GM23338 (cell line): ENCODE data around the gene TCF7L2. TPM values are rescaled to one million over a fixed set of nuclear protein-coding genes. Genes with fewer than 3 reads are reported as not detected.

Experiments
- ATAC-seq: fragments of 200-7000 bp; cut with Tn5 transposase; 3 replicates; pipeline ENCODE4 v1.9.1; 2020
- DNase-seq: peaks from one replicate; pipeline ENCODE4 v3.0.0-alpha.2; 2015; ENCODE audit warnings: low spot score
- H2AFZ ChIP-seq: fragments of 200-600 bp; sonication (generic); 2 replicates; pipeline ENCODE4 v1.8.0; 2016; ENCODE audit warnings: antibody characterized with exemption, mild to moderate bottlenecking, moderate library complexity
- H3F3A ChIP-seq: fragments of 200-600 bp; sonication (generic); replicated peaks from 2 replicates; pipeline ENCODE4 v1.8.0; 2017; ENCODE audit warnings: antibody characterized with exemption, mixed run types, low read depth
- H3K27ac ChIP-seq: fragments of 200-600 bp; sonication (generic); 2 replicates; pipeline ENCODE4 v1.6.1; 2016; ENCODE audit warnings: low read depth
- H3K27me3 ChIP-seq: fragments of 200-600 bp; sonication (generic); 2 replicates; pipeline ENCODE4 v1.8.0; 2016; ENCODE audit warnings: mild to moderate bottlenecking, mixed run types, moderate library complexity; ENCODE audit not compliant: insufficient read depth
- H3K36me3 ChIP-seq: fragments of 200-600 bp; sonication (generic); 2 replicates; pipeline ENCODE4 v1.8.0; 2016; ENCODE audit warnings: mild to moderate bottlenecking; ENCODE audit not compliant: insufficient read depth
- H3K4me1 ChIP-seq: fragments of 200-600 bp; sonication (generic); 2 replicates; pipeline ENCODE4 v1.8.0; 2016; ENCODE audit warnings: mild to moderate bottlenecking, moderate library complexity; ENCODE audit not compliant: insufficient read depth
- H3K4me2 ChIP-seq: fragments of 200-600 bp; sonication (generic); 2 replicates; pipeline ENCODE4 v1.7.1; 2017; ENCODE audit warnings: mixed run types
- H3K4me3 ChIP-seq: fragments of 200-600 bp; sonication (generic); 2 replicates; pipeline ENCODE4 v1.6.1; 2016; ENCODE audit warnings: mixed run types
- H3K79me2 ChIP-seq: fragments of 200-600 bp; sonication (generic); replicated peaks from 2 replicates; pipeline ENCODE4 v1.8.0; 2017; ENCODE audit warnings: mild to moderate bottlenecking; ENCODE audit not compliant: insufficient read depth
- H3K9me2 ChIP-seq: fragments of 200-600 bp; sonication (generic); 2 replicates; pipeline ENCODE4 v1.8.0; 2017; ENCODE audit not compliant: insufficient read depth
- H4K20me1 ChIP-seq: fragments of 200-600 bp; sonication (generic); replicated peaks from 2 replicates; pipeline ENCODE4 v1.8.0; 2017; ENCODE audit warnings: mild to moderate bottlenecking; ENCODE audit not compliant: insufficient read depth
- H3K27ac Mint-ChIP-seq: 2 replicates; pipeline ENCODE4 v1.8.0; 2020; ENCODE audit warnings: inconsistent platforms, mild to moderate bottlenecking, moderate library complexity, mixed read lengths
- H3K27me3 Mint-ChIP-seq: 3 replicates; pipeline ENCODE4 v1.8.0; 2022; ENCODE audit warnings: low read depth, mild to moderate bottlenecking, moderate library complexity, mixed read lengths, inconsistent platforms; ENCODE audit not compliant: insufficient read depth, poor library complexity
- H3K36me3 Mint-ChIP-seq: 3 replicates; pipeline ENCODE4 v1.8.0; 2021; ENCODE audit warnings: low read depth, mild to moderate bottlenecking, inconsistent platforms, moderate library complexity, mixed read lengths
- H3K4me1 Mint-ChIP-seq: 3 replicates; pipeline ENCODE4 v1.8.0; 2020; ENCODE audit warnings: mild to moderate bottlenecking, inconsistent platforms, mixed read lengths
- H3K4me3 Mint-ChIP-seq: 3 replicates; pipeline ENCODE4 v1.8.0; 2021; ENCODE audit warnings: moderate library complexity, mild to moderate bottlenecking, inconsistent platforms, mixed read lengths
- H3K9me3 Mint-ChIP-seq: 3 replicates; pipeline ENCODE4 v1.8.0; 2020; ENCODE audit warnings: moderate library complexity, mild to moderate bottlenecking, inconsistent platforms, mixed read lengths
- CREB1 ChIP-seq: fragments of 250-450 bp; sonication (Bioruptor Pico); IDR thresholded peaks from 2 replicates; pipeline ENCODE4 v1.5.0; 2020; ENCODE audit warnings: low read depth, mild to moderate bottlenecking, moderate library complexity
- CTCF ChIP-seq, 2 experiments: fragments of 200-600 bp in 1 of 2; sonication (generic) in 1 of 2; conservative IDR thresholded peaks; 2 replicates each; pipeline versions ENCODE4 v1.5.1 to v1.6.1; 2016 to 2017; ENCODE audit warnings: antibody characterized with exemption in 2 of 2, low read depth in 2 of 2, mild to moderate bottlenecking in 2 of 2, moderate library complexity in 1 of 2
- ETS1 ChIP-seq: IDR thresholded peaks from 2 replicates; pipeline ENCODE4 v1.6.1; 2016; ENCODE audit warnings: antibody characterized with exemption
- EZH2 ChIP-seq: fragments of 200-600 bp; sonication (generic); IDR thresholded peaks from one replicate; pipeline ENCODE4 v1.8.0; 2017; ENCODE audit warnings: antibody characterized with exemption, mild to moderate bottlenecking, low read depth; ENCODE audit not compliant: unreplicated experiment
- EZH2phosphoT487 ChIP-seq: fragments of 200-600 bp; sonication (generic); IDR thresholded peaks from one replicate; pipeline ENCODE4 v1.8.1; 2018; ENCODE audit warnings: antibody characterized with exemption; ENCODE audit not compliant: unreplicated experiment
- JUNB ChIP-seq: IDR thresholded peaks from one replicate; pipeline ENCODE4 v1.6.1; 2016; ENCODE audit warnings: antibody characterized with exemption; ENCODE audit not compliant: unreplicated experiment
- NANOG ChIP-seq: IDR thresholded peaks from 2 replicates; pipeline ENCODE4 v1.6.1; 2016; ENCODE audit warnings: antibody characterized with exemption, borderline replicate concordance
- POLR2AphosphoS5 ChIP-seq: IDR thresholded peaks from 2 replicates; pipeline ENCODE4 v1.6.1; 2016; ENCODE audit warnings: antibody characterized with exemption, low read depth
- REST ChIP-seq: IDR thresholded peaks from one replicate; pipeline ENCODE4 v1.6.1; 2018; ENCODE audit warnings: antibody characterized with exemption; ENCODE audit not compliant: unreplicated experiment
- STAT1 ChIP-seq: IDR thresholded peaks from one replicate; pipeline ENCODE4 v1.6.1; 2016; ENCODE audit warnings: antibody characterized with exemption; ENCODE audit not compliant: unreplicated experiment
- ZNF114 ChIP-seq: fragments of 250-450 bp; sonication (Bioruptor Pico); IDR thresholded peaks from 2 replicates; pipeline ENCODE4 v1.5.0; 2020; ENCODE audit warnings: mild to moderate bottlenecking, moderate library complexity
- ZNF331 ChIP-seq: fragments of 250-450 bp; sonication (Bioruptor Pico); IDR thresholded peaks from 2 replicates; pipeline ENCODE4 v1.5.0; 2020; ENCODE audit warnings: low read depth, mild to moderate bottlenecking, moderate library complexity
- ZNF462 ChIP-seq: fragments of 250-450 bp; sonication (Bioruptor Pico); IDR thresholded peaks from 2 replicates; pipeline ENCODE4 v1.5.0; 2020; ENCODE audit warnings: mild to moderate bottlenecking, moderate library complexity
- polyA plus RNA-seq: library from polyadenylated mRNA; unstranded; fragments of >200 nt; fragmentation: Nextera tagmentation; extraction: Ambion mirVana; gene quantifications from 2 replicates; pipeline ENCODE4 v1.2.1, GENCODE V29; 2016
- total RNA-seq: library from RNA; depleted of rRNA; stranded (reverse); fragments of >200 nt; shearing (Covaris generic); gene quantifications from 2 replicates; pipeline ENCODE4 v1.2.3, GENCODE V29; 2014

Gene TCF7L2
- total and polyA plus RNA-seq, 2 experiments from 2014 or later: 32.2 to 80.8 TPM

- H3K4me3 ChIP-seq: no peak overlapping the region
- H3K27ac ChIP-seq: no peak overlapping the region
- DNase-seq (no peak), ATAC-seq (no peak)
- H3K9me2 ChIP-seq: no peaks in the 10 kb centered on the region
- no peak overlapping the region for H3K4me3 Mint-ChIP-seq
- H3K36me3 Mint-ChIP-seq: no peaks in the 10 kb centered on the region
- 0 out of 2 replicates have a peak, but pooled peaks cover 6% of the 10 kb centered on the region for H3F3A ChIP-seq
- peaks cover 29% of the 10 kb centered on the region for H3K27me3 Mint-ChIP-seq
- peaks cover 62% of the 10 kb centered on the region for H3K27me3 ChIP-seq
- H3K27ac Mint-ChIP-seq: no peak overlapping the region
- TF ChIP-seq STAT1: no peak
- TF ChIP-seq ZNF114 (CRISPR knock-in tag): no peak
- TF ChIP-seq REST: no peak
- no peak for TF ChIP-seq EZH2phosphoT487
- no peak for TF ChIP-seq CTCF (conservative IDR thresholded peaks at IDR 0.05; ENCODE audit: low read depth in 2 of 2)
- TF ChIP-seq ZNF462: no peak
- TF ChIP-seq POLR2AphosphoS5: no peak
- TF ChIP-seq CREB1: no peak
- no peak for TF ChIP-seq NANOG
- TF ChIP-seq ETS1: no peak
- no peak for TF ChIP-seq ZNF331
- TF ChIP-seq JUNB: no peak
- TF ChIP-seq EZH2: no peak
- no peak overlapping the region for H2AFZ ChIP-seq
- H3K4me1 Mint-ChIP-seq: peaks cover 43% of the 10 kb centered on the region
- no peaks in the 10 kb centered on the region for H3K9me3 Mint-ChIP-seq
- H3K79me2 ChIP-seq: no peaks in the 10 kb centered on the region
- no peaks in the 10 kb centered on the region for H3K36me3 ChIP-seq
- peaks cover 4% of the 10 kb centered on the region for H4K20me1 ChIP-seq
- H3K4me2 ChIP-seq: no peak overlapping the region
- peaks cover 56% of the 10 kb centered on the region for H3K4me1 ChIP-seq
These were observed 36.8 kb upstream of the TCF7L2 start for GRCh38 chr10:112913255-112913654.
